DOHH2 (cell line): ENCODE data around the gene TBC1D14.

ENCODE experiments used
- H3F3A ChIP-seq: fragments of 200-600 bp; sonication (generic), shearing (Covaris generic); 2 replicates; pipeline ENCODE4 v1.6.0; 2016; ENCODE audit warnings: antibody characterized with exemption, mild to moderate bottlenecking; ENCODE audit not compliant: control insufficient read depth, insufficient read depth
- H3K27ac ChIP-seq: fragments of 200-600 bp; sonication (generic); 2 replicates; pipeline ENCODE4 v1.5.1; 2014; ENCODE audit warnings: low read depth, mild to moderate bottlenecking, low read length, moderate library complexity
- H3K27me3 ChIP-seq: fragments of 200-600 bp; sonication (generic); 2 replicates; pipeline ENCODE4 v1.6.1; 2014; ENCODE audit warnings: mild to moderate bottlenecking, low read length, mixed read lengths; ENCODE audit not compliant: control insufficient read depth
- H3K36me3 ChIP-seq: fragments of 200-600 bp; sonication (generic); 2 replicates; pipeline ENCODE4 v1.6.1; 2014; ENCODE audit warnings: mild to moderate bottlenecking, low read length, moderate library complexity, mixed read lengths; ENCODE audit not compliant: control insufficient read depth
- H3K4me1 ChIP-seq: fragments of 200-600 bp; sonication (generic); 2 replicates; pipeline ENCODE4 v1.6.1; 2014; ENCODE audit warnings: mild to moderate bottlenecking, low read length, mixed read lengths; ENCODE audit not compliant: control insufficient read depth
- H3K4me2 ChIP-seq: fragments of 200-600 bp; sonication (generic); 2 replicates; pipeline ENCODE4 v1.6.0; 2014; ENCODE audit warnings: mild to moderate bottlenecking, low read length, moderate library complexity
- H3K4me3 ChIP-seq: fragments of 200-600 bp; sonication (generic); 2 replicates; pipeline ENCODE4 v1.5.1; 2014; ENCODE audit warnings: mild to moderate bottlenecking, low read length, mixed read lengths
- H3K79me2 ChIP-seq: fragments of 200-600 bp; sonication (generic); 2 replicates; pipeline ENCODE4 v1.6.1; 2014; ENCODE audit warnings: mild to moderate bottlenecking, low read length, mixed read lengths; ENCODE audit not compliant: control insufficient read depth
- H3K9me2 ChIP-seq: fragments of 200-600 bp; sonication (generic); replicated peaks from 2 replicates; pipeline ENCODE4 v1.6.1; 2014; ENCODE audit warnings: mild to moderate bottlenecking, low read length, mixed read lengths; ENCODE audit not compliant: control insufficient read depth
- H3K9me3 ChIP-seq: fragments of 200-600 bp; sonication (generic); 2 replicates; pipeline ENCODE4 v1.6.1; 2014; ENCODE audit warnings: antibody characterized with exemption, low read length, mixed read lengths; ENCODE audit not compliant: control insufficient read depth, insufficient read depth
- H4K20me1 ChIP-seq: fragments of 200-600 bp; sonication (generic); 2 replicates; pipeline ENCODE4 v1.6.0; 2014; ENCODE audit warnings: low read depth, mild to moderate bottlenecking, antibody characterized with exemption, low read length, moderate library complexity; ENCODE audit not compliant: control insufficient read depth, insufficient read depth
- EZH2phosphoT487 ChIP-seq: fragments of 200-600 bp; sonication (generic); IDR thresholded peaks from 2 replicates; pipeline ENCODE4 v1.6.1; 2017; ENCODE audit warnings: borderline replicate concordance, mild to moderate bottlenecking, antibody characterized with exemption, low read length, moderate library complexity, mixed read lengths
- TF ChIP-seq, protein P1 (sequence below): fragments of 200-600 bp; sonication (generic); IDR thresholded peaks from one replicate; pipeline ENCODE4 v1.5.1; 2014; ENCODE audit warnings: antibody characterized with exemption, mild to moderate bottlenecking, low read depth, low read length; ENCODE audit not compliant: poor library complexity, severe bottlenecking

The TBC1D14 gene

DNA sequence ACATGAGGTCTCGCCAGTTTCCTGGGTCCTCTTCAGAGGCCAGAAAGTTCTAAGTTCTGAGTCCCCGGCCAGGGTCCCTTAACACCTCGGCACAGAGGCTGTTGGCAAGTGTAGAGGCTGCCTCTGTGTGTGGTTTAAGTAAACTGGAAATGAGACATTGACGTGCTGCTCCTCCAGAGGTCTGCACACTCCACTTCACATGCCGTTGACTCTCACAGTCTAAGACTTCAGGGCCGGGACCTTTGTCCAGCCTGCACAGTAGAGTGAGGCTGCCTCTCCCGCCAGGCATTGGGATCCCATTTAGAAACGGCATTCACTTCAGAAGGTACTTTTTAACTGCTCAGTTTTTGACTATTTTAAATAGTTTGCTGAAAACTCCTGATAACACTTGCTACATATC, 123.0 kb downstream of the TBC1D14 start:
- Histone ChIP-seq H3K79me2 (no peaks in the 10 kb centered on the region), H3K27ac (no peak overlapping the region), H3K4me3 (no peak overlapping the region), H3K9me2 (no peaks in the 10 kb centered on the region), H3K4me2 (no peak overlapping the region), H4K20me1 (peaks cover 3% of the 10 kb centered on the region; the same call in 1 of the 2 replicates), H3K27me3 (no peaks in the 10 kb centered on the region), H3K36me3 (peaks cover 41% of the 10 kb centered on the region), H3F3A (no peaks in the 10 kb centered on the region; the same call in 1 of the 2 replicates), H3K4me1 (no peaks in the 10 kb centered on the region), H3K9me3 (no peaks in the 10 kb centered on the region)
- TF ChIP-seq, protein P1, sequence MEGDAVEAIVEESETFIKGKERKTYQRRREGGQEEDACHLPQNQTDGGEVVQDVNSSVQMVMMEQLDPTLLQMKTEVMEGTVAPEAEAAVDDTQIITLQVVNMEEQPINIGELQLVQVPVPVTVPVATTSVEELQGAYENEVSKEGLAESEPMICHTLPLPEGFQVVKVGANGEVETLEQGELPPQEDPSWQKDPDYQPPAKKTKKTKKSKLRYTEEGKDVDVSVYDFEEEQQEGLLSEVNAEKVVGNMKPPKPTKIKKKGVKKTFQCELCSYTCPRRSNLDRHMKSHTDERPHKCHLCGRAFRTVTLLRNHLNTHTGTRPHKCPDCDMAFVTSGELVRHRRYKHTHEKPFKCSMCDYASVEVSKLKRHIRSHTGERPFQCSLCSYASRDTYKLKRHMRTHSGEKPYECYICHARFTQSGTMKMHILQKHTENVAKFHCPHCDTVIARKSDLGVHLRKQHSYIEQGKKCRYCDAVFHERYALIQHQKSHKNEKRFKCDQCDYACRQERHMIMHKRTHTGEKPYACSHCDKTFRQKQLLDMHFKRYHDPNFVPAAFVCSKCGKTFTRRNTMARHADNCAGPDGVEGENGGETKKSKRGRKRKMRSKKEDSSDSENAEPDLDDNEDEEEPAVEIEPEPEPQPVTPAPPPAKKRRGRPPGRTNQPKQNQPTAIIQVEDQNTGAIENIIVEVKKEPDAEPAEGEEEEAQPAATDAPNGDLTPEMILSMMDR, result no peak
- no peak for TF ChIP-seq EZH2phosphoT487

DNA sequence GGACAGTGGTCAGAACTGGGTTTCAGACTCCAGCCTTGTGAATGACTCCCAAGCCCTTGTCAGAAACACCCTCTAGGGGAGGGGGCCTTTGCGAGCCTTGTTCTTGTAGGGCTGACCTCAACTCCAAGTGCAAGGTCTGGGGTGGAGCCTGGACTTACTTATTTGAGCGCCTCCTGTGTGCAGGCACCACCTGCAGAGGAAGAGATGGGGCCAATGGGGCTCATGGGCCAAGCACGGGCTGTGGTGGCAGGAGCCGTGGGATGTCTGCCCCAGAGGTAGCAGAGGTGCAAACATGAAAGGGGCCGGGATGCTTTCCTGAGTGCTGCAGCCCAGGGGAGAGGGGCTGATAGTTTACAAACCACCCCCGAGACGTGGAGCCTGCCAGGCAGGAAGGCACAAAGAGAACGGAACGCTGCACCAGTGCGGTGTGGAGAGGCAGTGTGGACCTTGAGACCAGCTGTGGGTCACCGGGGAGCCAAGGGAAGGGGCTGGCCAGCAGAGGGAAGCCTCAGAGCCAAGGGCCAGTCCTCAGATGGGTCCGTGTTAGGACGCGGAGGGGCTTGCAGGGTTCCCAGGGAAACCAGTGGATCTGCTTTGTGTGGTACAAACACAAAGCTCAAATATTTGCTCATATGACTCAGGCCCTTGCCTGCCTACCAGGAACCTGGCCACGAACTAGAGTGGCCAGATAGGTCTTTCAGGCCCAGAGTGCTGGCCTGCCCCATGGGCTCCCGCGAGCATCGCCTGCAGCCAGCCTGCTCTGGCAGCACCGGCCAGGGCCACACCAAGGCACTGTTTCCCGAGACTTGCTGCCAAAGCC, 124.8 kb downstream of the TBC1D14 start:
- Histone ChIP-seq H3K27ac (no peak overlapping the region), H4K20me1 (no peaks in the 10 kb centered on the region), H3K9me2 (no peaks in the 10 kb centered on the region), H3K4me3 (no peak overlapping the region), H3K27me3 (no peaks in the 10 kb centered on the region), H3K4me2 (no peak overlapping the region), H3F3A (no peaks in the 10 kb centered on the region; the same call in 1 of the 2 replicates), H3K9me3 (no peaks in the 10 kb centered on the region), H3K79me2 (no peaks in the 10 kb centered on the region), H3K4me1 (no peaks in the 10 kb centered on the region), H3K36me3 (peaks cover 28% of the 10 kb centered on the region)
- no peak for TF ChIP-seq EZH2phosphoT487
- TF ChIP-seq, protein P1, result no peak

DNA sequence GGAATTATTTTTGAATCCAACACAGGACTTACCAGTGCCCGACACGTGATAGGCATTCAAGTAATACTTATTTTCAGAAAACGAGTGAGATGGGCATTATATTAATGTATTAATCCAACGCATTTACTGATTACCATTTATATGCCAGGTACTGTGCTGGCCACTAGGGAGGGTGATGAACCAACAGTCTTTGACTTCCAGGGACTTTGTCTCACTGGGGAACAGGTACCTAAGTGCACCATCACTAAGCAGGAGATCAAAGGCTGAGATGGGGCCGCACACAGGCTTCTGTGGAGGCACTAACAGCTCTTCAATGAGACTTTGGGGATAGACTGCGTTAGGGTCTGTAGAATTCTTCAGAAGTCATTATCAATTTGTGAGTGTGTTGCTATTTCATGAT, 127.8 kb downstream of the TBC1D14 start:
- Histone ChIP-seq H3K27ac (no peak overlapping the region), H3K4me1 (peaks cover 7% of the 10 kb centered on the region), H3F3A (peaks cover 4% of the 10 kb centered on the region), H3K9me2 (no peaks in the 10 kb centered on the region), H3K79me2 (no peaks in the 10 kb centered on the region), H3K9me3 (no peaks in the 10 kb centered on the region), H3K36me3 (peaks cover 1% of the 10 kb centered on the region; the same call in 1 of the 2 replicates), H3K27me3 (peaks cover 9% of the 10 kb centered on the region), H3K4me3 (no peak overlapping the region), H4K20me1 (peaks cover 5% of the 10 kb centered on the region), H3K4me2 (no peak overlapping the region)
- no peak for TF ChIP-seq EZH2phosphoT487
- TF ChIP-seq, protein P1, result peak; percentile 23
